Naive thymus-derived CD4-positive, alpha-beta T cell (primary cell): ENCODE data around the gene ISOC2. TPM values are rescaled to one million over a fixed set of nuclear protein-coding genes. Genes with fewer than 3 reads are reported as not detected.
A peak's percentile ranks its signal among the peaks of the same experiment; 100 is the strongest.

ENCODE experiments used
- ATAC-seq: fragments of 150-1000 bp; cut with Tn5 transposase; 2 replicates; pipeline ENCODE4 v1.10.0; 2021; ENCODE audit warnings: mild to moderate bottlenecking, moderate library complexity
- CTCF ChIA-PET: fragments of 350-600 bp; sonication (Branson Sonifier 250); formaldehyde crosslinking; loops from one replicate; lab custom pipeline; 2021; ENCODE audit warnings: antibody characterized with exemption; lab: Charles Lee
- POLR2A ChIA-PET: fragments of 350-600 bp; sonication (Branson Sonifier 250); formaldehyde crosslinking; loops from one replicate; lab custom pipeline; 2021; ENCODE audit warnings: antibody characterized with exemption, inconsistent platforms; lab: Charles Lee
- DNase-seq, 9 donors: peaks; one replicate each; pipeline versions ENCODE4 v3.0.0 to v3.0.0-alpha.2; 2020 to 2022; ENCODE audit warnings: mixed read lengths in 1 of 9
- H3K27ac ChIP-seq: one replicate; pipeline ENCODE4 v1.7.0; 2013; ENCODE audit warnings: mild to moderate bottlenecking, low read depth, low read length, moderate library complexity
- H3K27me3 ChIP-seq, 2 donors: one replicate each; pipeline ENCODE4 v1.7.0; 2013; ENCODE audit warnings: low read length in 2 of 2, mild to moderate bottlenecking in 2 of 2, moderate library complexity in 2 of 2; ENCODE audit not compliant: control insufficient read depth in 2 of 2, insufficient read depth in 2 of 2
- H3K36me3 ChIP-seq, 3 experiments: 1 replicate in 2 of 3; 2 replicates in 1 of 3; pipeline ENCODE4 v1.7.0; 2013; ENCODE audit warnings: low read length in 3 of 3, mild to moderate bottlenecking in 3 of 3, moderate library complexity in 1 of 3; ENCODE audit not compliant: insufficient read depth in 3 of 3, control insufficient read depth in 2 of 3
- H3K4me1 ChIP-seq, 2 donors: one replicate each; pipeline ENCODE4 v1.7.0; 2013; ENCODE audit warnings: low read length in 2 of 2, mild to moderate bottlenecking in 2 of 2, moderate library complexity in 1 of 2; ENCODE audit not compliant: control insufficient read depth in 2 of 2, insufficient read depth in 2 of 2
- H3K4me3 ChIP-seq: 2 replicates; pipeline ENCODE4 v1.7.0; 2013; ENCODE audit warnings: mild to moderate bottlenecking, low read length
- H3K9me3 ChIP-seq, 3 experiments: 1 replicate in 2 of 3; 2 replicates in 1 of 3; pipeline ENCODE4 v1.7.0; 2013; ENCODE audit warnings: low read length in 3 of 3; ENCODE audit not compliant: control insufficient read depth in 2 of 3
- H3K27ac Mint-ChIP-seq, 9 donors: one replicate each; pipeline ENCODE4 v1.8.0; 2020 to 2022; ENCODE audit warnings: mixed read lengths in 9 of 9, mild to moderate bottlenecking in 8 of 9, moderate library complexity in 5 of 9, inconsistent platforms in 2 of 9
- H3K27me3 Mint-ChIP-seq, 5 donors: one replicate each; pipeline ENCODE4 v1.8.0; 2021 to 2022; ENCODE audit warnings: mixed read lengths in 5 of 5, mild to moderate bottlenecking in 1 of 5
- H3K36me3 Mint-ChIP-seq, 5 donors: one replicate each; pipeline ENCODE4 v1.8.0; 2020 to 2022; ENCODE audit warnings: mixed read lengths in 5 of 5, mild to moderate bottlenecking in 3 of 5, inconsistent platforms in 1 of 5
- H3K4me1 Mint-ChIP-seq, 7 donors: one replicate each; pipeline ENCODE4 v1.8.0; 2020 to 2022; ENCODE audit warnings: mixed read lengths in 7 of 7, mild to moderate bottlenecking in 3 of 7, inconsistent platforms in 1 of 7
- H3K4me3 Mint-ChIP-seq, 10 donors: one replicate each; pipeline ENCODE4 v1.8.0; 2020 to 2022; ENCODE audit warnings: mild to moderate bottlenecking in 10 of 10, mixed read lengths in 10 of 10, moderate library complexity in 6 of 10, inconsistent platforms in 2 of 10
- H3K9me3 Mint-ChIP-seq, 11 donors: one replicate each; pipeline ENCODE4 v1.8.0; 2020 to 2022; ENCODE audit warnings: mixed read lengths in 11 of 11, mild to moderate bottlenecking in 4 of 11, inconsistent platforms in 1 of 11, moderate library complexity in 1 of 11
- intact Hi-C, 2 donors: fragments of 100-400 bp; cut with micrococcal nuclease; formaldehyde crosslinking; loops; one replicate each; pipeline ENCODE4 v1.15.1; 2023
- polyA plus RNA-seq, 2 donors: library from polyadenylated mRNA; unstranded; fragments of 300-500 nt; fragmentation: Illumina TruSeq; gene quantifications; one replicate each; pipeline ENCODE4 v1.2.3, GENCODE V29; 2021
- total RNA-seq, 6 experiments: library from RNA in 5 of 6; stranded (reverse) in 5 of 6; gene quantifications; 1 replicate in 5 of 6; 2 replicates in 1 of 6; pipeline ENCODE4 v1.2.3 and lab custom pipeline; 2021 to 2026

ISOC2 gene
- total and polyA plus RNA-seq, 7 experiments from 2014 or later: 5.1 to 31.2 (median 11.4) TPM

DNA sequence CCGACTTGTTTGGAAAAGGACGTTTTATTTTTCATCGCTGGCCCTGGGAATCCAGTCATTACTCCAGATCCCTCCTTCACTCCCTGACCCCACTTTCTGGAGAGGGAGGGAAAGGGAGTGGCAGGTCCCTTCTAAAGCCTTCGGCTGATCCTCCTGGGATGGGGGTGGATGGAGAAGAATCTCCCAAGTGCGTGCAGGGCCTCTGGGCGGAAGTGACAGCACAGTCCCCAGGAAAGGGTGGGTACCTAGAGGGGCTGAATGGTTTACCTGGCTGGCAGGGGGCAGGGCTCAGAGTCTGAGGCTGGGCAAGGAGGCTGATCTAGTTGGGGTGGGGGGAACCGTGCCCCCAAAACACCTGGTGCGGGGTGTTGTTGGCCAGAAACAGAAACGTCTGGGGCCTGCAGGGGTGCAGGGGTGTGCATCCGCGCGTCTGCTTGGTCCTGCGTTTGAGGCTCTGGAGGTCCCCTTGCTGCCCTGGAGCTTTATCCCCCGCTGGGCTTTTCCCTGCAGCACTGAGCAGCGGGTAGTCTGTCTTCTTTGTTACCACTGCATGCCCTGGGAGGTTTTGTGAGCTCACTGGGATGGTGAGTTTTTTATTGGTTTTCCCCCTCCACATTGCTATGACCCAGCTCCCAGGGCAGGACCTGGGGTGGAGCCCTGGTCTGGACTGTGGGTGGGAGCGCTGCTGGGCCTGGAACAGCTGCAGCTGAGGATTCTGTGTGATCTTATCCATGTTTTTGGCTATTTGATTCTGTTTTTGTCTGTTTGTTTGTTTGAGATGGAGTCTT, 12.0 kb upstream of the ISOC2 start:
- Histone ChIP-seq H3K4me1 (peaks cover 14 to 15% of the 10 kb centered on the region in 2 donors), H3K9me3 (no peaks in the 10 kb centered on the region), H3K27ac (no peak overlapping the region), H3K27me3 (no peaks in the 10 kb centered on the region), H3K36me3 (no peaks in the 10 kb centered on the region), H3K4me3 (no peak overlapping the region)
- Mint-ChIP-seq H3K4me3 (no peak overlapping the region), H3K27me3 (no peaks in the 10 kb centered on the region), H3K36me3 (no peaks in the 10 kb centered on the region), H3K9me3 (no peaks in the 10 kb centered on the region), H3K4me1 (peaks cover 6 to 21% (median 12%) of the 10 kb centered on the region in 7 donors), H3K27ac (peak overlapping the region in 1 of 9 donors; percentile 10)
- intact Hi-C loops: no loop called here
- no peak for ATAC-seq
- POLR2A ChIA-PET: interaction anchor here (1.4 kb wide), 1 partner anchor 158 kb away, joined by 3 read pairs; no protein-coding TSS in a partner anchor
- CTCF ChIA-PET: interaction anchor here (0.5 to 1.5 kb wide), 3 partner anchors 30 to 331 kb away, joined by 3 to 5 read pairs (median 4); no protein-coding TSS in a partner anchor
- no peak for DNase-seq

DNA sequence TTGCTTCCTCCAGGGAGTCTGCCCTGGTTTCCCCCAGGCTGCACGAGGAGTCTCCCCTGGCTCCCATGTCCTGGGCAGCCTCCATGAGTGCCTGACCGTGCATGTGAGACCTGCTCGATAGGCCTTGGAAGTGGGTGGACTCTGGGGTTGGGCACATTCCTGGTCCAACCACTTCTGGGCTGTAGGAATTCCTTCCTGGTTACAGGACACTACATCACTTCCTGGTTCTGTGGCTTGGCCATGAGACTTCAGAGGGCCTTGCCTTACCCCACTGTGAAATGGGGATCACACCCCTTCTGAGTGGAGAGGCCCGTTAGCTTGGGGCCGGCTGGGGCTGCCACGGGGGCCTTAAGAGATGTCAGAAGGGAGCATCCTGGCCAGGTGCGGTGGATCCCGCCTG, 11.0 kb upstream of the ISOC2 start:
- ChIA-PET CTCF (no interaction called here), POLR2A (interaction anchor here (1.4 kb wide), 1 partner anchor 159 kb away, joined by 3 read pairs; no protein-coding TSS in a partner anchor)
- H3K9me3 ChIP-seq: no peaks in the 10 kb centered on the region
- H3K27me3 ChIP-seq: no peaks in the 10 kb centered on the region
- Mint-ChIP-seq H3K27me3 (no peaks in the 10 kb centered on the region), H3K4me3 (no peak overlapping the region), H3K27ac (no peak overlapping the region), H3K9me3 (no peaks in the 10 kb centered on the region), H3K36me3 (no peaks in the 10 kb centered on the region), H3K4me1 (peaks cover 0 to 13% (median 6%) of the 10 kb centered on the region in 7 donors)
- no peak overlapping the region for H3K4me3 ChIP-seq
- H3K27ac ChIP-seq: no peak overlapping the region
- DNase-seq: no peak
- no peak for ATAC-seq
- no peaks in the 10 kb centered on the region for H3K36me3 ChIP-seq
- peaks cover 7 to 10% of the 10 kb centered on the region in 2 donors for H3K4me1 ChIP-seq
- intact Hi-C loops: no loop called here

DNA sequence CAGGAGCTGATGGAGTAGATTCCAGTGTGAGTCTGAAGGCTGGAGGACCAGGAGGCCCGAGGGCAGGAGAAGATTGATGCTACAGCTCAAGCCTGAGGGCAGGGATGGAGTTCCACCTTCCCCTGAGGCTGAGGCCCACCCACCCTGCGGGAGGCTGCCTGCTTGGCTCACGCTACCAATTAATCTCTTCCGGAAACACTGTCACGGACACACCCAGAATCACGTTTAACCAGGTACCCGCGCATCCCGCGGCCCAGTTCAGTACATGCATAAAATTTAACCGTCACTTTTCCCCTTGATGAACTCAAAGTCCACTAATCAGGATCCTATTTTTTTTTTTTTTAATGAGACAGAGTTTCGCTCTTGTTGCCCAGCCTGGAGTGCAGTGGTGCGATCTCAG, 9.8 kb upstream of the ISOC2 start:
- Mint-ChIP-seq H3K36me3 (no peaks in the 10 kb centered on the region), H3K4me3 (no peak overlapping the region), H3K27ac (no peak overlapping the region), H3K9me3 (peaks cover 0 to 1% (median 0%) of the 10 kb centered on the region in 11 donors), H3K27me3 (peaks cover 0 to 3% (median 0%) of the 10 kb centered on the region in 5 donors), H3K4me1 (peaks cover 0 to 11% (median 3%) of the 10 kb centered on the region in 7 donors)
- Histone ChIP-seq H3K27ac (no peak overlapping the region), H3K27me3 (no peaks in the 10 kb centered on the region), H3K36me3 (no peaks in the 10 kb centered on the region), H3K4me1 (peaks cover 4 to 6% of the 10 kb centered on the region in 2 donors), H3K4me3 (no peak overlapping the region), H3K9me3 (no peaks in the 10 kb centered on the region)
- CTCF ChIA-PET: interaction anchor here (0.9 kb wide), 1 partner anchor 33 kb away, joined by 7 read pairs; no protein-coding TSS in a partner anchor
- intact Hi-C loops: no loop called here
- POLR2A ChIA-PET: no interaction called here
- ATAC-seq (no peak), DNase-seq (no peak)

DNA sequence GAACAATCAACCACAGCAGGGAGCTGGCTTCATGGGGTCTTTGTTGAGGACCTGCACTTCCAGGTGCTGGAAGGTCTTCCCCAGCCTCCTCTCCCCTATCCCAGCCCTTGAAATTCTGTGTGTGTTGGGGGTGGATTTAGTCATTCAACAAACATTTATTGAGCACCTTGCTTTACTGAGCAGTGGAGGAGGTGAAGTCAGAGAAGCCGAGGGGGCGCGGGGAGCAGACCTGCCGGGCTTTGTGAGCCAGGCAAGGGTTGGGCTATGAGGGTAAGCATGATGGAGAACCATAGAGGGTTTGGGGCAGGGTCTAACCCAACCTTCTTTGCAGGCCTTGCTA, 6.6 kb upstream of the ISOC2 start:
- intact Hi-C loops: loop anchor here (1.0 kb wide), 3 partner anchors 35 to 163 kb away; no protein-coding TSS in a partner anchor
- CTCF ChIA-PET: interaction anchor here (0.9 to 3.6 kb wide), 9 partner anchors 11 to 327 kb away, joined by 3 to 33 read pairs (median 3); no protein-coding TSS in a partner anchor
- POLR2A ChIA-PET: interaction anchor here (1.1 to 1.7 kb wide), 3 partner anchors 8 to 165 kb away, joined by 3 to 9 read pairs (median 3); partner anchors contain the start of gene ZNF628
- H3K9me3 ChIP-seq: no peaks in the 10 kb centered on the region
- Mint-ChIP-seq H3K4me1 (peaks cover 0 to 4% (median 3%) of the 10 kb centered on the region in 7 donors), H3K27me3 (peaks cover 0 to 3% (median 0%) of the 10 kb centered on the region in 5 donors), H3K27ac (peak overlapping the region in 1 of 9 donors; percentile 25), H3K4me3 (no peak overlapping the region), H3K9me3 (peaks cover 0 to 1% (median 0%) of the 10 kb centered on the region in 11 donors), H3K36me3 (no peaks in the 10 kb centered on the region)
- no peaks in the 10 kb centered on the region for H3K36me3 ChIP-seq
- H3K27ac ChIP-seq: no peak overlapping the region
- no peak overlapping the region for H3K4me3 ChIP-seq
- DNase-seq: no peak
- no peak for ATAC-seq
- H3K27me3 ChIP-seq: no peaks in the 10 kb centered on the region
- no peaks in the 10 kb centered on the region for H3K4me1 ChIP-seq

DNA sequence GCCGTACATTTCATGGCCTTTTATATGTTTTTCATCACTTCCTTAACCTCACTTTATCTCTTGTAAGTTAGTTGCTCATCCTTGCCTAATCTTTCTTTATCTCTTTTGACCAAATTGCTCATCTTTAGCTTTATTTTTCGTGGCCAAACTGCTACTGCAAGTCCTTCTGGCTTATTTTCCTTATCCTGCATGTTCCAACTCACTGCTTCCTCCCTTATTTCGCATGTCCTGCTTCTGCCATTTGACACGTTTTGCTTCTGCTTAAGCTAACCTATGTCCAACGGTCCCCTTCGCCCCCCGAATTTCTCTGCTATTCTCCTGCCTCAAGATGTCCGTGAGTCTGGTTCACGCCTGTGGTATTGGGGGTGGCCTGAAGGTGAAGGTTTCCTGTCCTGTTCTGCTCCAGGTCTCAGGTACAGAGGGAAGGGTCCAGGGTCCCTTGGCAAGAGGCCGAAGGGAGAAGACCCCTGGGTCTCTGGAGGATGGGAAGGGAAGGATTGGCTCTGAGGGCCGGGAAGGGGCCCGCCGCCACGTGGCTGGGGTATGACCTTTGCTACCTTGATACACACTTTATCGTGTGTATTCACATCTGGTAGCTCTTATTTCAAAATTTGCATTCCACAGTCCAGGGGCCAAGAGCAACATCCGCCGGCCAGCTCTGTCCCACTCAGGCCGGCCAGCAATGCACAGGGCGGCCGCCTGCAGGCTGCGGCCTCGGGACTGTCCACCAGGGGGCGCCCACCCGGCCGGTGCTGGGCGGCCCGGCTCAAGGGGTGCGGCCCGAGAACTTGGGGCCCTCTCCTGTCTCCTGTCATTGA, 6.0 kb upstream of the ISOC2 start:
- H3K36me3 ChIP-seq: no peaks in the 10 kb centered on the region
- no peaks in the 10 kb centered on the region for H3K4me1 ChIP-seq
- H3K4me3 ChIP-seq: no peak overlapping the region
- H3K27me3 Mint-ChIP-seq: peaks cover 0 to 3% (median 0%) of the 10 kb centered on the region in 5 donors
- H3K27ac Mint-ChIP-seq: peak overlapping the region in 2 of 9 donors; percentile 25 to 59
- CTCF ChIA-PET: interaction anchor here (0.6 to 3.6 kb wide), 15 partner anchors 10 to 378 kb away, joined by 3 to 33 read pairs (median 3); partner anchors contain the start of genes NAT14 and ZNF784
- no peaks in the 10 kb centered on the region for H3K27me3 ChIP-seq
- no peak overlapping the region for H3K4me3 Mint-ChIP-seq
- POLR2A ChIA-PET: interaction anchor here (0.9 to 1.7 kb wide), 4 partner anchors 9 to 166 kb away, joined by 3 to 9 read pairs (median 3); partner anchors contain the start of gene ZNF628
- H3K9me3 Mint-ChIP-seq: peaks cover 0 to 1% (median 0%) of the 10 kb centered on the region in 11 donors
- peak; percentile 97 for ATAC-seq
- H3K4me1 Mint-ChIP-seq: peaks cover under 1 to 9% (median 3%) of the 10 kb centered on the region in 7 donors
- H3K36me3 Mint-ChIP-seq: no peaks in the 10 kb centered on the region
- DNase-seq: peak in 7 of 9 donors; percentile 21 to 88 (median 54)
- H3K9me3 ChIP-seq: no peaks in the 10 kb centered on the region
- H3K27ac ChIP-seq: no peak overlapping the region
- intact Hi-C loops: loop anchor here (1.0 kb wide), 3 partner anchors 36 to 164 kb away; no protein-coding TSS in a partner anchor

DNA sequence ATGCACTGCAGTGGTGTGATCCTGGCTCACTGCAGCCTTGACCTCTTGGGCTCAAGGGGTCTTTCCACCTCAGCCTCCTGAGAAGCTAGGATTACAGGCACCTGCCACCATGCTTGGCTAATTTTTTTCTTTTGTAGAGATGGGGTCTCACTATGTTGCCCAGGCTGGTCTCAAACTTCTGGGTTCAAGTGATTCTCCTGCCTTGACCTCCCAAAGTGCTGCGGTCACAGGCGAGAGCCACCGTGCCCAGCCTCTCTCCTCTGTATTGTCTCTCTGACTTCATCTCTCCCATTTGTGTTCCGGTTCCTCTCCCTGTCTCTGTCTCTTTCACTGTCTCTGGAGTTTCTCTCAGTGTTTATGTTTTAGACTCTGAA, 4.8 kb upstream of the ISOC2 start:
- Histone ChIP-seq H3K27me3 (no peaks in the 10 kb centered on the region), H3K27ac (no peak overlapping the region), H3K4me3 (no peak overlapping the region), H3K9me3 (no peaks in the 10 kb centered on the region), H3K36me3 (no peaks in the 10 kb centered on the region), H3K4me1 (peaks cover 4 to 5% of the 10 kb centered on the region in 2 donors)
- Mint-ChIP-seq H3K36me3 (no peaks in the 10 kb centered on the region), H3K4me1 (peaks cover 10 to 20% (median 12%) of the 10 kb centered on the region in 7 donors), H3K27me3 (peaks cover 0 to 5% (median 0%) of the 10 kb centered on the region in 5 donors), H3K9me3 (peaks cover 0 to 1% (median 0%) of the 10 kb centered on the region in 11 donors), H3K27ac (peak overlapping the region in 2 of 9 donors; percentile 0 to 68), H3K4me3 (peak overlapping the region in 1 of 10 donors; percentile 39)
- intact Hi-C loops: no loop called here
- ChIA-PET CTCF (interaction anchor here (0.6 to 3.6 kb wide), 2 partner anchors 38 to 326 kb away, joined by 3 to 33 read pairs; no protein-coding TSS in a partner anchor), POLR2A (interaction anchor here (0.9 kb wide), 1 partner anchor 20 kb away, joined by 3 read pairs; no protein-coding TSS in a partner anchor)
- DNase-seq (no peak), ATAC-seq (no peak)
